Large intestine (tissue), 3 donors: ENCODE data around the gene SMURF2. TPM values are rescaled to one million over a fixed set of nuclear protein-coding genes. Genes with fewer than 3 reads are reported as not detected.

Experiments
- DNase-seq, 2 donors: peaks; one replicate each; pipeline versions ENCODE4 v3.0.0 to v3.0.0-alpha.2; 2013
- H3K27ac ChIP-seq: one replicate; pipeline ENCODE4 v1.5.1; 2013; ENCODE audit warnings: low read length
- H3K27me3 ChIP-seq: 2 replicates; pipeline ENCODE4 v1.6.1; 2013; ENCODE audit warnings: low read length; ENCODE audit not compliant: control insufficient read depth, insufficient read depth
- H3K36me3 ChIP-seq: 2 replicates; pipeline ENCODE4 v1.6.1; 2013; ENCODE audit warnings: low read length; ENCODE audit not compliant: control insufficient read depth, insufficient read depth
- H3K4me1 ChIP-seq: one replicate; pipeline ENCODE4 v1.6.1; 2013; ENCODE audit warnings: low read length; ENCODE audit not compliant: control insufficient read depth, insufficient read depth
- H3K4me3 ChIP-seq: one replicate; pipeline ENCODE4 v1.5.1; 2013; ENCODE audit warnings: low read length
- H3K9me3 ChIP-seq: one replicate; pipeline ENCODE4 v1.6.1; 2013; ENCODE audit warnings: mild to moderate bottlenecking, low read depth, low read length, moderate library complexity; ENCODE audit not compliant: control insufficient read depth
- WGBS: methylation state at CpG from one replicate; pipeline ENCODE4 v1.1.5; 2013; ENCODE audit warnings: low lambda C conversion rate; ENCODE audit not compliant: insufficient coverage; 5-methylcytosine and 5-hydroxymethylcytosine counted together
- polyA plus RNA-seq: library from polyadenylated mRNA; unstranded; fragments of 120-200 nt; gene quantifications from one replicate; pipeline ENCODE4 v1.2.1, GENCODE V29; 2013

Gene SMURF2
- polyA plus RNA-seq, 1 donor: 20.4 TPM

DNA sequence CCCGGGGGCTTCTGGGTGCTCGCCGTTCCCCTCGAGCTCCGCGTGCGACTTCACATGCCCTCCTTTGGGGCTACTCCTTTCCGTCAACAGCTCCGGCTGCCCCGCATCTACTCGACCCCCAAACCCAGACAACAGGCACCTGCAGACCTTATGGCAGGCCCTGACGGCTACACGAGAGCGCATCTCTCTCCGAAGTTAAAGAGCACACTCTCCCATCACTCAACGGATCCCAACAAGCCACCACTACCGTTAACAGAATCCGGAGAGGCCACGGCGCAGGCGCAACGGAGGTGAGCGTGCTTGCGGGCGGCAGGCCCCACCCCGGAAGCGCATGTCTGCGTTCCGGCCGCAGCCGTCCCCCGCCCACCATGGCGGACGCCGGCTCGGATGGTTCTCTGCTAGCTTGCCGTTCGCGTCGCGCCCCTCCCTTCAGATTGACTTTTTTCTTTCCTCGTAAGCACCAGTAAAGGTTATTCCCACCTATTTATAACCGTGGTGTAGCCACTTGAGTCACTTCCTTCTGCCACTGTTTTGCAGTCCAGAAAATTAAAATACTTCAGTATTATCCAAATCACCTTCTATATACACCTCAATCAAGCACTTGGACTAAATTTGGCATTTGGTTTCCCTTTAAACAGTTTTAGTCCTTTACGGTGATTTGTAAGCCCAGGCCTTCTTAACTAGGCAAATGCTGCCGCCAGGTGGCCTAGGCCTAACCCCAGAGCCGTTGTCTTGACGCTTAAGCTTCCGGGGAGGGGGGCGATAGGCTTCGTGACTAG, 165.1 kb downstream of the SMURF2 start, which contains the start of gene POLG2:
TSS of gene POLG2 (minus strand) at position 269 of the 779 bp plus-strand sequence. CDS start at position 183, 86 bp downstream.
- Histone ChIP-seq H3K4me3 (peak within 1 kb of the TSS; percentile 79), H3K4me1 (peaks cover 8% of the 10 kb centered on the region), H3K36me3 (peaks cover 51% of the 10 kb centered on the region), H3K27me3 (no peaks in the 10 kb centered on the region), H3K9me3 (no peaks in the 10 kb centered on the region), H3K27ac (peak within 1 kb of the TSS; percentile 97)
- DNase-seq: peak; percentile 91 to 92
- WGBS: 10% methylated on average over 2 of the region's 50 CpGs

DNA sequence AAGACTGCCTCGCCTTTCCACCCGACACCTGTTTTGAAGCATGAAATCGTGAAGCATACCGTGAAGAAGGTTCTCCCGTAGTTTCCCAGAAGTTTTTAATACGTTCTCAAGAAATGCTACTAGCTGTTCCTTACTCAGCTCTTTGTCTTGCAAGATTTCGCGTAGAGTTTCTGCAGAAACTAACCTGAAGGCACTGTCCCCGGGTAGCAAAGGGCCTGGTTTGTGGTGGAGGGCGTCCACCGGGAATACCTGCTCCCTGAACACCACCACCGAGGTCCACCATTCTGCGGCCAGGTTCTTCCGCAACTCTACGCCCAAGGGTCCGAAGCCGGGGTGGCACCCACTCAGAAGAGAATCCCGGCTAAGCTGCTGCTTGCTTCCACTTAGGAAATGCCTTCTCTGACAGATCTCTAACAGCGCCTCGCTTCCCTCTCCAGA, 165.7 kb downstream of the SMURF2 start:
- no peaks in the 10 kb centered on the region for H3K27me3 ChIP-seq
- WGBS: no CpG with 5 or more reads among the region's 20 CpGs
- no peaks in the 10 kb centered on the region for H3K9me3 ChIP-seq
- peaks cover 49% of the 10 kb centered on the region for H3K36me3 ChIP-seq
- no peak for DNase-seq
- peaks cover 8% of the 10 kb centered on the region for H3K4me1 ChIP-seq
- H3K27ac ChIP-seq: peak overlapping the region; percentile 97
- H3K4me3 ChIP-seq: peak overlapping the region; percentile 79

Other genes with a start within 250 kb of the SMURF2 start
- gene MILR1, start 213.2 kb downstream of the SMURF2 start, polyA plus RNA-seq: 6.2 TPM
- 27.0 TPM for gene POLG2, start 165.3 kb downstream of the SMURF2 start, polyA plus RNA-seq
- gene DDX5, start 156.0 kb downstream of the SMURF2 start, polyA plus RNA-seq: 575 TPM
- gene CEP95, start 155.3 kb downstream of the SMURF2 start, polyA plus RNA-seq: 87.5 TPM